ENCODE results near the gene FURIN.
"Not testable (repeated sequence)": the region's sequence is repeated elsewhere in the genome, so short reads cannot be mapped to it uniquely, and the experiment has no call there.

FURIN gene

GRCh38 chr15:90918034-90918788 lies 49.8 kb downstream of the FURIN start:
- no peak for DNase-seq

DNA sequence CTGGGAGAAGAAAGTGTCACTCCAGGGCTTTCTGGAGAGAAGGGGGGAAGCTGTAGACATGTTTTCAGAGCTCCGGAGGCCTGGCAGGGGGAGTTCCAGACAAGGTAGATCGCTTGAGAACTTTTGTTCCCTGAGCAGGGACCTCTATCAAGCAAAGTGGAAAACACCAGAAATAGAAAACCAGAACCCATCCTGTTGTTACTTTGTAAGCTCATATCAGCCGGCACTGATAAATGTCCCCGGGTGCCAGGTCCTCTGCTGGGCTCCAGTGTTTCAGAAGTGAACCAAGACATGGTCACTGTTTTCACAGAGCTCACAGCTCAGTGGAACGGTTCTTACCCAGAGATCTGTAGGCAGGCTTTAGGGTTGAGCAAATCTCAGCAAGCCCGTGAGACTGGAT lies 50.4 kb downstream of the FURIN start:
- DNase-seq, result no peak

- no peak for DNase-seq
Measured at GRCh38 chr15:90921887-90922286, 53.5 kb downstream of the FURIN start.

- DNase-seq, result not testable (repeated sequence)
Measured at GRCh38 chr15:90922712-90923322, 54.4 kb downstream of the FURIN start.

- no peak for DNase-seq
Measured at GRCh38 chr15:90924375-90924774, 56.0 kb downstream of the FURIN start.

- DNase-seq, result not testable (repeated sequence)
Measured at GRCh38 chr15:90926766-90927165, 58.4 kb downstream of the FURIN start.

DNA sequence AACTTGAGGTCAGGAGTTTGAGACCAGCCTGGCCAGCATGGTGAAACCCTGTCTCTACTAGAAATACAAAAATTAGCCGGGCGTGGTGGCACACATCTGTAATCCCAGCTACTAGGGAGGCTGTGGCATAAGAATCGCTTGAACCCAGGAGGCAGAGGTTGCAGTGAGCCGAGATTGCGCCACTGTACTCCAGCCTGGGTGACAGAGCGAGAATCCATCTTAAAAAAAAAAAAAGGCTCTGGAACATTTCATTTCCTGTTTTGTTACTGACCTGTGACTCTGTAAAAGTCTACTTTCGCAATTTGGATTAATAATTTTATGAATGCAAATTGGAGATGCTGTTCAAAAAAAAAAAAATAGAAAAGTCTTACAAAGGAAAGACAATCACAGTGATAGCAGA lies 59.7 kb downstream of the FURIN start:
- DNase-seq, result not testable (repeated sequence)

DNA sequence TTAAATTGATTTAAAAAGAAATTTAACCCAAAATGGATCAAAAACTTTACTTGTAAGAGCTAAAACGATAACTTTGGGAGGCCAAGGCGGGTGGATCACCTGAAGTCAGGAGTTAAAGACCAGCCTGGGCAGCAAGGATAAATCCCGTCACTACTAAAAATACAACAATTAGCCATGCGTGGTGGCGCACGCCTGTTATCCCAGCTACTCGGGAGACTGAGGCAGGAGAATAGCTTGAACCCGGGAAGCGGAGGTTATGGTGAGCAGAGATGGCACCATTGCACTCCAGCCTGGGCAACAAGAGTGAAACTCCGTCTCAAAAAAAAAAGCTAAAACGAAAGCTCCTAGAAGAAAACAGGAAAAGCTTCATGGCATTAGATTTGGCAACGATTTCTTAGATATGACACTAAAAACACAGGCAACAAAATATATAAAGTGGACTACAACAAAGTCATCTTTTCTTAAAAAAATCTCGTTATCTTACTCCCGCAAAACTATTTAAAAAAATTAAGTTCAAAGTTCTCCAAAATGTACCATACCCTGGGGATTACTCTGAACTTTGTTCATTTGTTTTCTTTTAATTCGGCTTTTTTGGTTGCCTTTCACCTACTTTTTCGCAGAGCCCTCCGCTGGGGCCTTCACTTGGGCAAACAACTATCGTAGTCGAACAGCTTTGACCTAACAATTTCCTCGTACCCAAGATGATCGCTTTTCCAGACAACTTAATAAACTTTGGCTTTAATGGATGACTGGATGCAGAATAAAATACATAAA lies 61.0 kb downstream of the FURIN start:
- DNase-seq, result no peak

GRCh38 chr15:90930861-90931574 lies 62.6 kb downstream of the FURIN start:
- no peak for DNase-seq

DNA sequence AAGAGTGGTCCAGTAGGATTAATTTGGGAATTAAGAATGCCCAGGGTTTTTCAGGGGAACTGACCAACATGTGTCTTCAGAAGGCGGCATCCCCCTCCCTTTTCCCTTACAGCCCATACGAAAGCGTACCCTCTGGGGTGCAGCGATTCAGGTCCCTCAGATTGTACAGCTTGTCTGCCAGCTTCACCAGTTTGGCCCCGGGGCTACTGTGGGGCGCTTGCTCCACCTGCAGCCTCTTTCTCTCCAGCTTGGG lies 63.1 kb downstream of the FURIN start:
- no peak for DNase-seq

GRCh38 chr15:90931828-90932659 lies 63.7 kb downstream of the FURIN start, which contains the start of gene HDDC3:
Gene HDDC3 (minus strand): TSS chr15:90932549. CDS start chr15:90932540, 9 bp downstream.
- DNase-seq, result peak; percentile 93

GRCh38 chr15:90932660-90932991 lies 64.2 kb downstream of the FURIN start:
- DNase-seq, result no peak
